HEK293 (cell line): ENCODE data around the gene ZBTB22.

Experiments used
- GLIS2 ChIP-seq: fragments of 450-650 bp; formaldehyde crosslinking; IDR thresholded peaks from 2 replicates; pipeline ENCODE4 v1.5.1; 2016; ENCODE audit warnings: missing biosample characterization, missing genetic modification characterization
- KLF16 ChIP-seq: fragments of 450-650 bp; formaldehyde crosslinking; IDR thresholded peaks from 2 replicates; pipeline ENCODE4 v1.5.1; 2017; ENCODE audit warnings: missing biosample characterization, missing genetic modification characterization
- KLF7 ChIP-seq: fragments of 450-650 bp; formaldehyde crosslinking; IDR thresholded peaks from 2 replicates; pipeline ENCODE4 v1.5.1; 2016; ENCODE audit warnings: missing biosample characterization, missing genetic modification characterization, borderline replicate concordance
- MYNN ChIP-seq: fragments of 450-650 bp; formaldehyde crosslinking; IDR thresholded peaks from 2 replicates; pipeline ENCODE4 v1.5.1; 2016; ENCODE audit warnings: missing biosample characterization, missing genetic modification characterization, borderline replicate concordance
- PRDM4 ChIP-seq: fragments of 450-650 bp; formaldehyde crosslinking; IDR thresholded peaks from 2 replicates; pipeline ENCODE4 v1.5.1; 2017; ENCODE audit warnings: missing biosample characterization, missing genetic modification characterization
- SCRT2 ChIP-seq: fragments of 450-650 bp; formaldehyde crosslinking; IDR thresholded peaks from 2 replicates; pipeline ENCODE4 v1.5.1; 2016; ENCODE audit warnings: missing biosample characterization, missing genetic modification characterization
- ZBTB26 ChIP-seq: fragments of 450-650 bp; formaldehyde crosslinking; optimal IDR thresholded peaks from 2 replicates; pipeline ENCODE3; 2016; ENCODE audit warnings: missing biosample characterization, mild to moderate bottlenecking, missing genetic modification characterization
- ZFHX2 ChIP-seq: fragments of 450-650 bp; formaldehyde crosslinking; conservative IDR thresholded peaks from 2 replicates; pipeline ENCODE4 v1.5.1; 2016; ENCODE audit warnings: missing biosample characterization, missing genetic modification characterization
- ZNF2 ChIP-seq: fragments of 450-650 bp; formaldehyde crosslinking; IDR thresholded peaks from 2 replicates; pipeline ENCODE4 v1.5.1; 2016; ENCODE audit warnings: missing biosample characterization, missing genetic modification characterization
- ZNF239 ChIP-seq: fragments of 450-650 bp; formaldehyde crosslinking; IDR thresholded peaks from 2 replicates; pipeline ENCODE4 v1.5.1; 2016; ENCODE audit warnings: missing biosample characterization, missing genetic modification characterization
- ZNF335 ChIP-seq: fragments of 450-650 bp; formaldehyde crosslinking; conservative IDR thresholded peaks from 2 replicates; pipeline ENCODE4 v1.5.1; 2016; ENCODE audit warnings: missing biosample characterization, missing genetic modification characterization
- ZNF561 ChIP-seq: fragments of 450-650 bp; IDR thresholded peaks from 2 replicates; pipeline ENCODE4 v1.5.1; 2018; ENCODE audit warnings: missing biosample characterization, missing genetic modification characterization, borderline replicate concordance
- ZNF660 ChIP-seq: fragments of 450-650 bp; IDR thresholded peaks from 2 replicates; pipeline ENCODE4 v1.5.1; 2018; ENCODE audit warnings: missing biosample characterization, mild to moderate bottlenecking, missing genetic modification characterization
- ZNF677 ChIP-seq: fragments of 450-650 bp; IDR thresholded peaks from 2 replicates; pipeline ENCODE4 v1.5.0; 2018; ENCODE audit warnings: missing biosample characterization, mild to moderate bottlenecking, missing genetic modification characterization, moderate library complexity
- ZNF692 ChIP-seq: fragments of 450-650 bp; formaldehyde crosslinking; IDR thresholded peaks from 2 replicates; pipeline ENCODE4 v1.5.1; 2016; ENCODE audit warnings: missing biosample characterization, missing genetic modification characterization
- ZNF837 ChIP-seq: fragments of 450-650 bp; formaldehyde crosslinking; IDR thresholded peaks from 2 replicates; pipeline ENCODE4 v1.5.1; 2016; ENCODE audit warnings: missing biosample characterization, missing genetic modification characterization
- ZSCAN16 ChIP-seq: fragments of 450-650 bp; formaldehyde crosslinking; IDR thresholded peaks from 2 replicates; pipeline ENCODE4 v1.5.1; 2016; ENCODE audit warnings: missing biosample characterization, missing genetic modification characterization
- TF ChIP-seq, protein P1 (sequence below): fragments of 450-650 bp; formaldehyde crosslinking; IDR thresholded peaks from 2 replicates; pipeline ENCODE4 v1.5.1; 2016; ENCODE audit warnings: missing biosample characterization, missing genetic modification characterization, borderline replicate concordance
- TF ChIP-seq, protein P2 (sequence below): fragments of 450-650 bp; formaldehyde crosslinking; IDR thresholded peaks from 2 replicates; pipeline ENCODE4 v1.5.0; 2017; ENCODE audit warnings: missing biosample characterization, missing genetic modification characterization, borderline replicate concordance
- TF ChIP-seq, protein P3 (sequence below): fragments of 450-650 bp; formaldehyde crosslinking; IDR thresholded peaks from 2 replicates; pipeline ENCODE4 v1.5.1; 2016; ENCODE audit warnings: missing biosample characterization, missing genetic modification characterization
- TF ChIP-seq, protein P4 (sequence below): fragments of 450-650 bp; IDR thresholded peaks from 2 replicates; pipeline ENCODE4 v1.5.1; 2018; ENCODE audit warnings: missing biosample characterization, missing genetic modification characterization

Gene ZBTB22

GRCh38 chr6:33276864-33277662, 40.5 kb downstream of the ZBTB22 start, which contains the start of gene B3GALT4 (continued):
- TF ChIP-seq, protein P1, sequence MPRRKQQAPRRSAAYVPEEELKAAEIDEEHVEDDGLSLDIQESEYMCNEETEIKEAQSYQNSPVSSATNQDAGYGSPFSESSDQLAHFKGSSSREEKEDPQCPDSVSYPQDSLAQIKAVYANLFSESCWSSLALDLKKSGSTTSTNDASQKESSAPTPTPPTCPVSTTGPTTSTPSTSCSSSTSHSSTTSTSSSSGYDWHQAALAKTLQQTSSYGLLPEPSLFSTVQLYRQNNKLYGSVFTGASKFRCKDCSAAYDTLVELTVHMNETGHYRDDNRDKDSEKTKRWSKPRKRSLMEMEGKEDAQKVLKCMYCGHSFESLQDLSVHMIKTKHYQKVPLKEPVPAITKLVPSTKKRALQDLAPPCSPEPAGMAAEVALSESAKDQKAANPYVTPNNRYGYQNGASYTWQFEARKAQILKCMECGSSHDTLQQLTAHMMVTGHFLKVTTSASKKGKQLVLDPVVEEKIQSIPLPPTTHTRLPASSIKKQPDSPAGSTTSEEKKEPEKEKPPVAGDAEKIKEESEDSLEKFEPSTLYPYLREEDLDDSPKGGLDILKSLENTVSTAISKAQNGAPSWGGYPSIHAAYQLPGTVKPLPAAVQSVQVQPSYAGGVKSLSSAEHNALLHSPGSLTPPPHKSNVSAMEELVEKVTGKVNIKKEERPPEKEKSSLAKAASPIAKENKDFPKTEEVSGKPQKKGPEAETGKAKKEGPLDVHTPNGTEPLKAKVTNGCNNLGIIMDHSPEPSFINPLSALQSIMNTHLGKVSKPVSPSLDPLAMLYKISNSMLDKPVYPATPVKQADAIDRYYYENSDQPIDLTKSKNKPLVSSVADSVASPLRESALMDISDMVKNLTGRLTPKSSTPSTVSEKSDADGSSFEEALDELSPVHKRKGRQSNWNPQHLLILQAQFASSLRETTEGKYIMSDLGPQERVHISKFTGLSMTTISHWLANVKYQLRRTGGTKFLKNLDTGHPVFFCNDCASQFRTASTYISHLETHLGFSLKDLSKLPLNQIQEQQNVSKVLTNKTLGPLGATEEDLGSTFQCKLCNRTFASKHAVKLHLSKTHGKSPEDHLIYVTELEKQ (tag by site-specific recombination): no peak
- TF ChIP-seq SCRT2 (tag by site-specific recombination) (no peak), ZNF660 (tag by site-specific recombination) (peak; percentile 93), ZFHX2 (tag by site-specific recombination) (peak; percentile 89), ZNF239 (tag by site-specific recombination) (no peak), ZNF561 (peak; percentile 91), KLF7 (peak; percentile 77), ZSCAN16 (tag by site-specific recombination) (0 out of 2 replicates have a peak, but pooled peaks have one; percentile 25), ZNF692 (tag by site-specific recombination) (peak; percentile 78), ZNF837 (tag by site-specific recombination) (peak; percentile 53; the same call in 1 of the 2 replicates), ZNF335 (tag by site-specific recombination) (peak; percentile 41), MYNN (no peak; the same call in 1 of the 2 replicates), ZNF2 (tag by site-specific recombination) (peak; percentile 64; the same call in 1 of the 2 replicates), KLF16 (no peak; the same call in 1 of the 2 replicates), GLIS2 (tag by site-specific recombination) (peak; percentile 89; the same call in 1 of the 2 replicates), PRDM4 (tag by site-specific recombination) (0 out of 2 replicates have a peak, but pooled peaks have one; percentile 44), ZNF677 (tag by site-specific recombination) (no peak), ZBTB26 (tag by site-specific recombination) (peak; percentile 94)
- TF ChIP-seq, protein P2, sequence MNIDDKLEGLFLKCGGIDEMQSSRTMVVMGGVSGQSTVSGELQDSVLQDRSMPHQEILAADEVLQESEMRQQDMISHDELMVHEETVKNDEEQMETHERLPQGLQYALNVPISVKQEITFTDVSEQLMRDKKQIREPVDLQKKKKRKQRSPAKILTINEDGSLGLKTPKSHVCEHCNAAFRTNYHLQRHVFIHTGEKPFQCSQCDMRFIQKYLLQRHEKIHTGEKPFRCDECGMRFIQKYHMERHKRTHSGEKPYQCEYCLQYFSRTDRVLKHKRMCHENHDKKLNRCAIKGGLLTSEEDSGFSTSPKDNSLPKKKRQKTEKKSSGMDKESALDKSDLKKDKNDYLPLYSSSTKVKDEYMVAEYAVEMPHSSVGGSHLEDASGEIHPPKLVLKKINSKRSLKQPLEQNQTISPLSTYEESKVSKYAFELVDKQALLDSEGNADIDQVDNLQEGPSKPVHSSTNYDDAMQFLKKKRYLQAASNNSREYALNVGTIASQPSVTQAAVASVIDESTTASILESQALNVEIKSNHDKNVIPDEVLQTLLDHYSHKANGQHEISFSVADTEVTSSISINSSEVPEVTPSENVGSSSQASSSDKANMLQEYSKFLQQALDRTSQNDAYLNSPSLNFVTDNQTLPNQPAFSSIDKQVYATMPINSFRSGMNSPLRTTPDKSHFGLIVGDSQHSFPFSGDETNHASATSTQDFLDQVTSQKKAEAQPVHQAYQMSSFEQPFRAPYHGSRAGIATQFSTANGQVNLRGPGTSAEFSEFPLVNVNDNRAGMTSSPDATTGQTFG (tag by site-specific recombination): no peak
- TF ChIP-seq, protein P3, sequence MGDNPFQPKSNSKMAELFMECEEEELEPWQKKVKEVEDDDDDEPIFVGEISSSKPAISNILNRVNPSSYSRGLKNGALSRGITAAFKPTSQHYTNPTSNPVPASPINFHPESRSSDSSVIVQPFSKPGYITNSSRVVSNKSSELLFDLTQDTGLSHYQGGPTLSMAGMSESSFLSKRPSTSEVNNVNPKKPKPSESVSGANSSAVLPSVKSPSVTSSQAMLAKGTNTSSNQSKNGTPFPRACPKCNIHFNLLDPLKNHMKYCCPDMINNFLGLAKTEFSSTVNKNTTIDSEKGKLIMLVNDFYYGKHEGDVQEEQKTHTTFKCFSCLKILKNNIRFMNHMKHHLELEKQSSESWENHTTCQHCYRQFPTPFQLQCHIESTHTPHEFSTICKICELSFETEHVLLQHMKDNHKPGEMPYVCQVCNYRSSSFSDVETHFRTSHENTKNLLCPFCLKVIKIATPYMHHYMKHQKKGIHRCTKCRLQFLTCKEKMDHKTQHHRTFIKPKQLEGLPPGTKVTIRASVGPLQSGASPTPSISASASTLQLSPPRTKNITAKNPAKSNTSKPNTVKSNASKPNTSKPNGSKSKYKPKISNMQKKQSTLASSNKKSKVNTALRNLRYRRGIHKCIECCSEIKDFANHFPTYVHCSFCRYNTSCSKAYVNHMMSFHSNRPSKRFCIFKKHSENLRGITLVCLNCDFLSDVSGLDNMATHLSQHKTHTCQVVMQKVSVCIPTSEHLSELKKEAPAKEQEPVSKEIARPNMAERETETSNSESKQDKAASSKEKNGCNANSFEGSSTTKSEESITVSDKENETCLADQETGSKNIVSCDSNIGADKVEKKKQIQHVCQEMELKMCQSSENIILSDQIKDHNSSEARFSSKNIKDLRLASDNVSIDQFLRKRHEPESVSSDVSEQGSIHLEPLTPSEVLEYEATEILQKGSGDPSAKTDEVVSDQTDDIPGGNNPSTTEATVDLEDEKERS (tag by site-specific recombination): no peak
- TF ChIP-seq, protein P4, sequence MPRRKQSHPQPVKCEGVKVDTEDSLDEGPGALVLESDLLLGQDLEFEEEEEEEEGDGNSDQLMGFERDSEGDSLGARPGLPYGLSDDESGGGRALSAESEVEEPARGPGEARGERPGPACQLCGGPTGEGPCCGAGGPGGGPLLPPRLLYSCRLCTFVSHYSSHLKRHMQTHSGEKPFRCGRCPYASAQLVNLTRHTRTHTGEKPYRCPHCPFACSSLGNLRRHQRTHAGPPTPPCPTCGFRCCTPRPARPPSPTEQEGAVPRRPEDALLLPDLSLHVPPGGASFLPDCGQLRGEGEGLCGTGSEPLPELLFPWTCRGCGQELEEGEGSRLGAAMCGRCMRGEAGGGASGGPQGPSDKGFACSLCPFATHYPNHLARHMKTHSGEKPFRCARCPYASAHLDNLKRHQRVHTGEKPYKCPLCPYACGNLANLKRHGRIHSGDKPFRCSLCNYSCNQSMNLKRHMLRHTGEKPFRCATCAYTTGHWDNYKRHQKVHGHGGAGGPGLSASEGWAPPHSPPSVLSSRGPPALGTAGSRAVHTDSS (tag by site-specific recombination): peak; percentile 33; the same call in 1 of the 2 replicates
